Psoas muscle (tissue), 8 donors: ENCODE results near the gene TPST2. TPM values are rescaled to one million over a fixed set of nuclear protein-coding genes. Genes with fewer than 3 reads are reported as not detected.

Experiments
- ATAC-seq, 4 donors: fragments of 200-7000 bp; cut with Tn5 transposase; one replicate each; pipeline ENCODE4 v1.9.1; 2020; ENCODE audit warnings: moderate library complexity in 3 of 4, mild to moderate bottlenecking in 2 of 4
- DNase-seq, 2 donors: peaks; one replicate each; pipeline ENCODE4 v3.0.0-alpha.2; 2020
- H3K27ac ChIP-seq: fragments of 200-600 bp; one replicate; pipeline ENCODE4 v1.8.0; 2022
- H3K27me3 ChIP-seq, 3 donors: fragments of 200-600 bp in 1 of 3; one replicate each; pipeline versions ENCODE4 v1.6.1 to v1.8.0; 2013 to 2022; ENCODE audit warnings: low read length in 2 of 3, mild to moderate bottlenecking in 2 of 3, moderate library complexity in 1 of 3; ENCODE audit not compliant: insufficient read depth in 3 of 3
- H3K36me3 ChIP-seq, 2 donors: fragments of 200-600 bp in 1 of 2; one replicate each; pipeline versions ENCODE4 v1.6.1 to v1.8.0; 2013 to 2022; ENCODE audit warnings: low read depth in 1 of 2, mild to moderate bottlenecking in 1 of 2, moderate library complexity in 1 of 2; ENCODE audit not compliant: insufficient read depth in 1 of 2
- H3K4me1 ChIP-seq: fragments of 200-600 bp; one replicate; pipeline ENCODE4 v1.8.0; 2022
- H3K4me3 ChIP-seq: fragments of 200-600 bp; one replicate; pipeline ENCODE4 v1.8.0; 2022; ENCODE audit warnings: mild to moderate bottlenecking
- H3K9me3 ChIP-seq: fragments of 200-600 bp; one replicate; pipeline ENCODE4 v1.8.0; 2022
- CTCF ChIP-seq: fragments of 200-600 bp; IDR thresholded peaks from one replicate; pipeline ENCODE4 v1.8.0; 2022; ENCODE audit warnings: antibody characterized with exemption
- WGBS, 3 donors: extraction: QIAGEN DNeasy Blood & Tissue Kit; methylation state at CpG; one replicate each; pipeline versions ENCODE4 v1.1.6 to v1.1.7; 2013; 5-methylcytosine and 5-hydroxymethylcytosine counted together
- intact Hi-C, 2 donors: fragments of 100-400 bp; cut with DNase I; formaldehyde crosslinking; loops; one replicate each; pipeline versions ENCODE4 v1.11.0 to v1.14.2; 2022
- polyA plus RNA-seq, 3 donors: library from polyadenylated mRNA; stranded (reverse); fragments of 200-250 nt; gene quantifications; one replicate each; pipeline ENCODE4 v1.2.3, GENCODE V29; 2013
- total RNA-seq, 4 donors: library from RNA; stranded (reverse); fragmentation: NEBNext Ultra II Directional in 2 of 4; extraction: Animal tissue kit (Norgen Biotek cat#: 25700) in 2 of 4; gene quantifications; one replicate each; pipeline versions ENCODE4 v1.2.1 to v1.2.4, GENCODE V29; 2021 to 2023
- donor health status: healthy with polysubstance abuse.
- donor health status: DM: no; HTN: no; CAD: no; lungs with moderate emphysema.
- donor health status: Bipolar disorder and iron deficiency.
- donor health status: healthy.
- donor health status: DM: yes; HTN: yes; CAD: no.
- donor health status: DM: no; HTN: no; CAD: no.
- donor health status: DM: no; HTN: no; CAD: no.
- donor health status: DM: yes; HTN: yes; CAD: no.

TPST2 gene
- total and polyA plus RNA-seq, 7 donors: 22.1 to 76.4 (median 32.9) TPM

GRCh38 chr22:26632422-26633155 lies 42.7 kb upstream of the TPST2 start:
- WGBS, 3 donors: 55 to 65% (median 64%) methylated on average over 8 of the region's 8 CpGs
- Histone ChIP-seq H3K4me3 (no peak overlapping the region), H3K9me3 (no peaks in the 10 kb centered on the region), H3K4me1 (no peaks in the 10 kb centered on the region), H3K36me3 (no peaks in the 10 kb centered on the region), H3K27ac (no peak overlapping the region), H3K27me3 (no peaks in the 10 kb centered on the region)
- peak in 1 of 4 donors; percentile 49 for ATAC-seq
- intact Hi-C loops: no loop called here
- TF ChIP-seq CTCF: no peak
- DNase-seq: no peak

GRCh38 chr22:26631282-26631681 lies 41.4 kb upstream of the TPST2 start:
- intact Hi-C loops: no loop called here
- no peak for ATAC-seq
- H3K27ac ChIP-seq: no peak overlapping the region

GRCh38 chr22:26629988-26630761 lies 40.2 kb upstream of the TPST2 start:
- no peaks in the 10 kb centered on the region for H3K9me3 ChIP-seq
- DNase-seq (no peak), ATAC-seq (no peak)
- no peak overlapping the region for H3K4me3 ChIP-seq
- intact Hi-C loops: no loop called here
- 85 to 88% (median 85%) methylated on average over 16 to 18 of the region's 18 CpGs for WGBS, 3 donors
- TF ChIP-seq CTCF: no peak
- no peaks in the 10 kb centered on the region for H3K36me3 ChIP-seq
- H3K4me1 ChIP-seq: no peaks in the 10 kb centered on the region
- H3K27me3 ChIP-seq: no peaks in the 10 kb centered on the region
- H3K27ac ChIP-seq: no peak overlapping the region

More at GRCh38 chr22:26631282-26631681, 41.4 kb upstream of the TPST2 start:
- no peaks in the 10 kb centered on the region for H3K9me3 ChIP-seq
- no peaks in the 10 kb centered on the region for H3K36me3 ChIP-seq
- no peaks in the 10 kb centered on the region for H3K4me1 ChIP-seq
- 92 to 93% (median 93%) methylated on average over 4 of the region's 4 CpGs for WGBS, 3 donors
- no peaks in the 10 kb centered on the region for H3K27me3 ChIP-seq
- no peak for TF ChIP-seq CTCF
- no peak for DNase-seq
- H3K4me3 ChIP-seq: no peak overlapping the region

GRCh38 chr22:26624803-26625202 lies 34.9 kb upstream of the TPST2 start:
- 84 to 87% (median 84%) methylated on average over 12 of the region's 12 CpGs for WGBS, 3 donors
- intact Hi-C loops: no loop called here
- H3K27me3 ChIP-seq: no peaks in the 10 kb centered on the region
- H3K4me3 ChIP-seq: no peak overlapping the region
- H3K27ac ChIP-seq: no peak overlapping the region
- DNase-seq: no peak
- no peak for ATAC-seq
- H3K4me1 ChIP-seq: no peaks in the 10 kb centered on the region
- no peaks in the 10 kb centered on the region for H3K36me3 ChIP-seq
- no peaks in the 10 kb centered on the region for H3K9me3 ChIP-seq
- no peak for TF ChIP-seq CTCF
